ENCODE measurements around the gene C2orf80. TPM values are rescaled to one million over a fixed set of nuclear protein-coding genes. Genes with fewer than 3 reads are reported as not detected.
"Not testable (repeated sequence)": the region's sequence is repeated elsewhere in the genome, so short reads cannot be mapped to it uniquely, and the experiment has no call there.

C2orf80 gene
- total RNA-seq, 4 donors from 2014 or later: not detected

- no peak for TF ChIP-seq POLR2A (IDR thresholded peaks at IDR 0.05)
- TF ChIP-seq, protein P1, sequence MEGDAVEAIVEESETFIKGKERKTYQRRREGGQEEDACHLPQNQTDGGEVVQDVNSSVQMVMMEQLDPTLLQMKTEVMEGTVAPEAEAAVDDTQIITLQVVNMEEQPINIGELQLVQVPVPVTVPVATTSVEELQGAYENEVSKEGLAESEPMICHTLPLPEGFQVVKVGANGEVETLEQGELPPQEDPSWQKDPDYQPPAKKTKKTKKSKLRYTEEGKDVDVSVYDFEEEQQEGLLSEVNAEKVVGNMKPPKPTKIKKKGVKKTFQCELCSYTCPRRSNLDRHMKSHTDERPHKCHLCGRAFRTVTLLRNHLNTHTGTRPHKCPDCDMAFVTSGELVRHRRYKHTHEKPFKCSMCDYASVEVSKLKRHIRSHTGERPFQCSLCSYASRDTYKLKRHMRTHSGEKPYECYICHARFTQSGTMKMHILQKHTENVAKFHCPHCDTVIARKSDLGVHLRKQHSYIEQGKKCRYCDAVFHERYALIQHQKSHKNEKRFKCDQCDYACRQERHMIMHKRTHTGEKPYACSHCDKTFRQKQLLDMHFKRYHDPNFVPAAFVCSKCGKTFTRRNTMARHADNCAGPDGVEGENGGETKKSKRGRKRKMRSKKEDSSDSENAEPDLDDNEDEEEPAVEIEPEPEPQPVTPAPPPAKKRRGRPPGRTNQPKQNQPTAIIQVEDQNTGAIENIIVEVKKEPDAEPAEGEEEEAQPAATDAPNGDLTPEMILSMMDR (IDR thresholded peaks at IDR 0.05): no peak
- DNase-seq (ENCODE audit: low spot score in 2 of 2): no peak
- WGBS, 2 donors: 92 to 94% methylated on average over 12 of the region's 12 CpGs
- H3K4me3 ChIP-seq (ENCODE audit: low read depth, poor library complexity, severe bottlenecking): no peak overlapping the region
- intact Hi-C loops (cut with DNase I; ENCODE audit: low total_unique reads): no loop called here
Measured at GRCh38 chr2:208128136-208128535, 61.7 kb downstream of the C2orf80 start.

- intact Hi-C loops (cut with DNase I; ENCODE audit: low total_unique reads): no loop called here
- no peak for TF ChIP-seq POLR2A (IDR thresholded peaks at IDR 0.05)
- TF ChIP-seq, protein P1 (IDR thresholded peaks at IDR 0.05): no peak
- 94 to 97% methylated on average over 4 of the region's 4 CpGs for WGBS, 2 donors
- DNase-seq (ENCODE audit: low spot score in 2 of 2): no peak
- no peak overlapping the region for H3K4me3 ChIP-seq (ENCODE audit: low read depth, poor library complexity, severe bottlenecking)
Measured at GRCh38 chr2:208127090-208127489, 62.7 kb downstream of the C2orf80 start.

- DNase-seq (ENCODE audit: low spot score in 2 of 2): no peak
- no peak overlapping the region for H3K4me3 ChIP-seq (ENCODE audit: low read depth, poor library complexity, severe bottlenecking)
- intact Hi-C loops (cut with DNase I; ENCODE audit: low total_unique reads): no loop called here
- WGBS, 2 donors: 84 to 90% methylated on average over 4 of the region's 4 CpGs
- TF ChIP-seq, protein P1 (IDR thresholded peaks at IDR 0.05): no peak
- no peak for TF ChIP-seq POLR2A (IDR thresholded peaks at IDR 0.05)
Measured at GRCh38 chr2:208125251-208125650, 64.6 kb downstream of the C2orf80 start.

DNA sequence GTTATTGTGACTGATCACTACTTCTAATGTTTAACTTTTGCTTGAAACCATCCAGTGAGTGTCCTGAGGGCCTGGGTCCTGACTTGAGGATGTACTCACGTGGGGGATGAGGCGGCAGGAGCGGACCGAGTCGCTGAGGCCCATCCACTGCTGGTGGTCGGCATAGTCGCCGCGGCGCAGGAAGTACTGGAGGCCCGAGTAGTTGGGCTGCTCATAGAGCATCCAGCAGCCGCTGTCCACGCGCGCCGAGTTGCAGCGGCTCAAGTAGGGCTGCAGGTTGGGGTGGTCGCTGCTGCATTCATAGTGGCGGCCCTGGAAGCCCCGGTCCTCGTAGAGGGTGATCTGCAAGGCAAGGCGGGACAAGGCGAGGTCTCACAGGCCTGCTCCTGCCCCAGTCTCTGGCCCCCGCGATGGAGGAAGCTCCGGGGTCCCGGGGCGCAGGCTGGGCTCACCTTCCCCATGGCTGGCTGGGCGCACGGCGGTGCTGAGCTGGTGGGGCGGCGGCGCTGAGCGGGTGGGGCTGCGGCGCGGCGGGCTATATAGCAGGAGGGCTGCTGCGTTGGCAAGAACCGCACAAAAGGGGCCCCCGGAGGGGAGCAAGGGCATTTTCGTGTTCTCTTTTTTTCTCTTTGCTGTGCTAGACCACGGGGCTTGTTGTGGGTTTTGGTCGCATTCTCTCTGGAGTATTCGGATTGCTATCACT lies 65.7 kb downstream of the C2orf80 start, which contains the start of gene CRYGD:
Gene CRYGD (minus strand): TSS at position 512 of the 703 bp plus-strand sequence. CDS start 51 bp downstream, at position 461.
- DNase-seq (ENCODE audit: low spot score in 2 of 2); H3K4me3 ChIP-seq (ENCODE audit: low read depth, poor library complexity, severe bottlenecking); intact Hi-C loops (cut with DNase I; ENCODE audit: low total_unique reads): not testable (repeated sequence)
- 11 to 13% methylated on average over 33 to 36 of the region's 46 CpGs for WGBS, 2 donors

GRCh38 chr2:208122248-208122647 lies 67.6 kb downstream of the C2orf80 start:
- TF ChIP-seq POLR2A (IDR thresholded peaks at IDR 0.05): no peak
- TF ChIP-seq, protein P1 (IDR thresholded peaks at IDR 0.05): no peak
- no peak overlapping the region for H3K4me3 ChIP-seq (ENCODE audit: low read depth, poor library complexity, severe bottlenecking)
- WGBS, 2 donors: 90 to 93% methylated on average over 1 of the region's 1 CpG
- DNase-seq (ENCODE audit: low spot score in 2 of 2): no peak
- intact Hi-C loops (cut with DNase I; ENCODE audit: low total_unique reads): no loop called here

- WGBS, 2 donors: 92 to 95% methylated on average over 3 of the region's 3 CpGs
- intact Hi-C loops (cut with DNase I; ENCODE audit: low total_unique reads): no loop called here
- TF ChIP-seq, protein P1 (IDR thresholded peaks at IDR 0.05): no peak
- TF ChIP-seq POLR2A (IDR thresholded peaks at IDR 0.05): no peak
- no peak overlapping the region for H3K4me3 ChIP-seq (ENCODE audit: low read depth, poor library complexity, severe bottlenecking)
- DNase-seq (ENCODE audit: low spot score in 2 of 2): no peak
Measured at GRCh38 chr2:208118918-208119317, 70.9 kb downstream of the C2orf80 start.

DNA sequence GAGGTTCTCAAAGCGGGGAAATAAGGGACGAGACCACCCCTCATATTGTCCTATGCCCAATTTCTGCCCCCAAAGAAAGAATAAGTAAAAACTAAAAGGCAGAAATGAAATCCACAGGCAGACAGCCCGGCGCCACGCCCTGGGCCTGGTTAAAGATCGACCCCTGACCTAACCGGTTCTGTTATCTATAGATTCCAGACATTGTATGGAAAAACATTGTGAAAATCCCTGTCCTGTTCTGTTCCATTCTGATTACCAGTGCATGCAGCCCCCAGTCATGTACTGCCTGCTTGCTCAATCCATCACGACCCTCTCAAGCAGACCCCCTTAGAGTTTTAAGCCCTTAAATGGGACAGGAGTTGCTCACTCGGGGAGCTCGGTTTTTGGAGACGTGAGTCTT lies 72.4 kb downstream of the C2orf80 start:
- DNase-seq (ENCODE audit: low spot score in 2 of 2); H3K4me3 ChIP-seq (ENCODE audit: low read depth, poor library complexity, severe bottlenecking); intact Hi-C loops (cut with DNase I; ENCODE audit: low total_unique reads): not testable (repeated sequence)
- WGBS, 2 donors: 92 to 93% methylated on average over 11 of the region's 11 CpGs
